Large intestine (tissue), 3 donors: ENCODE data around the gene FDPS. TPM values are rescaled to one million over a fixed set of nuclear protein-coding genes. Genes with fewer than 3 reads are reported as not detected.

ENCODE experiments used
- DNase-seq, 2 donors: peaks; one replicate each; pipeline versions ENCODE4 v3.0.0 to v3.0.0-alpha.2; 2013
- H3K27ac ChIP-seq: one replicate; pipeline ENCODE4 v1.5.1; 2013; ENCODE audit warnings: low read length
- H3K27me3 ChIP-seq: 2 replicates; pipeline ENCODE4 v1.6.1; 2013; ENCODE audit warnings: low read length; ENCODE audit not compliant: control insufficient read depth, insufficient read depth
- H3K36me3 ChIP-seq: 2 replicates; pipeline ENCODE4 v1.6.1; 2013; ENCODE audit warnings: low read length; ENCODE audit not compliant: control insufficient read depth, insufficient read depth
- H3K4me1 ChIP-seq: one replicate; pipeline ENCODE4 v1.6.1; 2013; ENCODE audit warnings: low read length; ENCODE audit not compliant: control insufficient read depth, insufficient read depth
- H3K4me3 ChIP-seq: one replicate; pipeline ENCODE4 v1.5.1; 2013; ENCODE audit warnings: low read length
- H3K9me3 ChIP-seq: one replicate; pipeline ENCODE4 v1.6.1; 2013; ENCODE audit warnings: mild to moderate bottlenecking, low read depth, low read length, moderate library complexity; ENCODE audit not compliant: control insufficient read depth
- WGBS: methylation state at CpG from one replicate; pipeline ENCODE4 v1.1.5; 2013; ENCODE audit warnings: low lambda C conversion rate; ENCODE audit not compliant: insufficient coverage; 5-methylcytosine and 5-hydroxymethylcytosine counted together
- polyA plus RNA-seq: library from polyadenylated mRNA; unstranded; fragments of 120-200 nt; gene quantifications from one replicate; pipeline ENCODE4 v1.2.1, GENCODE V29; 2013

The FDPS gene
- polyA plus RNA-seq, 1 donor = 170 TPM

DNA sequence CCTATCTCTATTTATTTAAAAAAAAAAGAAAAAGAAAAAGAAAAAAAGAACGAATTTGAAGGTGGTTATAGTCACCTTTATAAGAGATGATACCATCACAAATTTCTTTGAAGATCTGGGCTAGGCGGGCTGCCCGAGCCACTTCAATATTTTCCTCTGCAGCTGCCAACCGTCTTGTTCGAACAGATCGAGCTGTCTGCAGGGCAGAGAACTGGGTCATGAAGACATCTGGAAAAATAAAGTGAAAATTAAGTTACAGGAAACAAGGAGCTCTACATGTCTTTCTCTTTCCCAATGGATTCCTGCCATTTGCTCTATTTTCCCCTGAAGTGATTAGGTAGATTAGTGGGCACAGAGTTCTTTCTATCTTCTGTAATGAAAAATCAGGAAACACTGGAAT is 44.0 kb downstream of the FDPS start:
- Histone ChIP-seq H3K27ac (no peak overlapping the region), H3K27me3 (no peaks in the 10 kb centered on the region), H3K9me3 (no peaks in the 10 kb centered on the region), H3K4me1 (no peaks in the 10 kb centered on the region), H3K4me3 (no peak overlapping the region), H3K36me3 (peaks cover 74% of the 10 kb centered on the region)
- WGBS = 100% methylated on average over 1 of the region's 6 CpGs
- DNase-seq = no peak

DNA sequence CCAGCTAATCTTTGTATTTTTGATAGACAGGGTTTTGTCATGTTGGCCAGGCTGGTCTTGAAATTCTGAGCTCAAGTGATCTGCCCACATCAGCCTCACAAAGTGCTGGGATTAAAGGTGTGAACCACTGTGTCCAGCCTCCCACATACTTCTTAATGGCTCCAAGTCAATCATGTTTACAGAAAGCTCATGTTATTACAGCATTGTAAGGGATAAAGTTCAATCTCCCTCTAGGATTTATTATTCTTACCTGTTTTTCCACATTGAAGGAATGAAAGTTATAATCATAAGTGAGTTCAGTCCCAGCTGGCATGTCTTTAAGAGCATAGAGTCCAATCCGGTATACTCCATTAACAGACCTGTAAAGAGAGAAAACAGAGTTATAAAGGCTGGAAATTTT is 51.4 kb downstream of the FDPS start:
- Histone ChIP-seq H3K36me3 (peaks cover 57% of the 10 kb centered on the region), H3K27ac (no peak overlapping the region), H3K4me1 (no peaks in the 10 kb centered on the region), H3K27me3 (no peaks in the 10 kb centered on the region), H3K9me3 (no peaks in the 10 kb centered on the region), H3K4me3 (no peak overlapping the region)
- peak in 1 of 2 donors; percentile 28 for DNase-seq
- WGBS = 80% methylated on average over 1 of the region's 1 CpG

Other genes starting within 250 kb of the FDPS start
- gene EFNA4, start 245.1 kb upstream of the FDPS start, polyA plus RNA-seq = 36.0 TPM
- 9.6 TPM for gene EFNA3, start 230.0 kb upstream of the FDPS start, polyA plus RNA-seq
- gene EFNA1, start 181.0 kb upstream of the FDPS start, polyA plus RNA-seq = 96.1 TPM
- 57.4 TPM for gene SLC50A1, start 173.0 kb upstream of the FDPS start, polyA plus RNA-seq
- 59.1 TPM for gene DPM3, start 168.3 kb upstream of the FDPS start, polyA plus RNA-seq
- gene KRTCAP2, start 135.6 kb upstream of the FDPS start, polyA plus RNA-seq = 142 TPM
- gene TRIM46, start 135.0 kb upstream of the FDPS start, polyA plus RNA-seq = 2.9 TPM
- 40.9 TPM for gene THBS3, start 101.0 kb upstream of the FDPS start, polyA plus RNA-seq
- gene MTX1, start 100.2 kb upstream of the FDPS start, polyA plus RNA-seq = 38.6 TPM
- 19.4 TPM for gene ENTREP3, start 53.4 kb upstream of the FDPS start, polyA plus RNA-seq
- gene SCAMP3, start 46.5 kb upstream of the FDPS start, polyA plus RNA-seq = 55.5 TPM
- 68.7 TPM for gene CLK2, start 35.4 kb upstream of the FDPS start, polyA plus RNA-seq
- gene HCN3, start 31.4 kb upstream of the FDPS start, polyA plus RNA-seq = 18.3 TPM
- gene PKLR, start 7.4 kb upstream of the FDPS start, polyA plus RNA-seq = 55.6 TPM
- 43.7 TPM for gene RUSC1, start 12.0 kb downstream of the FDPS start, polyA plus RNA-seq